ENCODE results near the gene PRELID2.

PRELID2 gene

DNA sequence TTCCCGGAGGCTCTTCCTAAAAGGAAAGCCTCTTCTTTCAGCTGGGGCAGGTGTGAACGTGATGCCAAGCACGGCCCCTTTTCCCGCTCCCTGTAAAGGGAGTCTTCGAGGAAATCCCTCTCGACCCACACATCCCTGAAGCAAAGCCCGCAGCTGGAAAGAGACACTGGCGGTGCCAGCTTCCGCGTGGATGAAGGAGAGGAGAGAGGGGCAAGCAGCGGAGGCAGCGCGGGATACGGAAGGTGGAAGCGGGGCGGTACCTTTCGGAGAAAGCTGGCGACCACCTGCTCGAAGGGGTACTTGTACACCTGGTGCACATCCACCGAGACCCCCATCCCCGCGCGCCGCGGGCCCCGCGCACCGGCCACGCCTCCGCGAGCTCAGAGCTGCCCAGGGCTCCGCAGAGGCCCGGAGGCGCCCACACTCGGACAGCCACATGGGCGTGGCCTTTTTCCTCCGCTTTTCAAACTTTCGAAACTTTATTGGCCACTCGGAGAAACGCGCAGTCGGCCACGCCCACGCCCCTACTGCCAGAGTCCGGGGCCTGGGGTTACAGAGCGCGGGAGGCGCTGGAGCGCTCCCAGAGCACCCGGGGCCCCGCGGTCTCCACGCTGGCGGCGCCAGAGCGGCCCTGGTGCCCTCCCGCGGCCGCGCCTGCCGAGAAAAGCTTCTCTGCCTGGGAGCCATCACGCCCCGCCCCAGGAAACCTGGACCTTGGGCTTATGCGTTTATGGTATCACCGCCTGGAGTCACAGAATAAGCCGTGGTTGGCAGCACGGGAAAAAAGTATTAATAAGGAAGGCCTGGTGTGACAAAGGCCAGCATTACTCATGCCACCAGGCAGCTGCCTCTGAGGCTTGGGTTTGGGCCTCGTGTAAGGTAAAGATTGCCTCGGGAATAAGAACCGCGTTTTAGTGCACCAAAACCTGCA lies at the start of gene PRELID2:
PRELID2 (minus strand) TSS at position 426 of the 931 bp plus-strand sequence; CDS start at position 335, 91 bp downstream.
- Histone ChIP-seq H3K4me3 (ENCODE audit: low read depth in 1 of 2, low read length in 1 of 2) (peak within 1 kb of the TSS; percentile 54 to 63), H3K36me3 (no peaks in the 10 kb centered on the region), H3K27me3 (peaks cover 8% of the 10 kb centered on the region), H3K9me3 (no peaks in the 10 kb centered on the region), H3K4me1 (ENCODE audit: control insufficient read depth in 1 of 2, insufficient read depth in 1 of 2, low read depth in 1 of 2, low read length in 1 of 2) (peaks cover 10 to 12% of the 10 kb centered on the region in 2 experiments), H3K27ac (no peak within 1 kb of the TSS)
- no peak for TF ChIP-seq CTCF (IDR thresholded peaks at IDR 0.05)

DNA sequence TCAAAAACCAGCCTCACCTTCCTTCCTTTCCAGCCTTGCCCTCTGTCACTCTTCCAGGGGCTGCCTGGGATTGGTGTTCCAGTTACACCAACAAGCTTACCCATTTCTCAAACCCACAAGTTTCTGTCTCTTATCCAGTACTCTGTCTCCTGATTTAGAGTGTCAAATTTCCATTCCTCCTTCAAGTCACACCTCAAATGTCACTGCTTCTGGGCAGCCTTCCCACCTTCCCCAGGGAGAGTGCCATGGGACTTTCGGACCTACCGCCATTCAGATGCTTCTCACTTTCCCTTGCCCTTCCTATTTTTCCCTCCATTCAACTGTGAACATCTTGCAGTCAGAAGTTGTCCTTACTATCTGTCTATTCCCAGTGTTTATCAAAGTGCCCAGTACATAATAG lies 39.6 kb upstream of the PRELID2 start:
- no peaks in the 10 kb centered on the region for H3K4me1 ChIP-seq (ENCODE audit: control insufficient read depth in 1 of 2, insufficient read depth in 1 of 2, low read depth in 1 of 2, low read length in 1 of 2)
- no peaks in the 10 kb centered on the region for H3K36me3 ChIP-seq
- no peaks in the 10 kb centered on the region for H3K27me3 ChIP-seq
- TF ChIP-seq CTCF (IDR thresholded peaks at IDR 0.05) = no peak
- no peak overlapping the region for H3K4me3 ChIP-seq (ENCODE audit: low read depth in 1 of 2, low read length in 1 of 2)
- H3K27ac ChIP-seq = no peak overlapping the region
- H3K9me3 ChIP-seq = no peaks in the 10 kb centered on the region

GRCh38 chr5:145872914-145873313 lies 37.8 kb upstream of the PRELID2 start, which contains the start of gene GRXCR2:
TSS of gene GRXCR2 (minus strand) at chr5:145873014. CDS start at chr5:145872968, 46 bp downstream.
- Histone ChIP-seq H3K27me3 (no peaks in the 10 kb centered on the region), H3K27ac (no peak within 1 kb of the TSS), H3K4me1 (ENCODE audit: control insufficient read depth in 1 of 2, insufficient read depth in 1 of 2, low read depth in 1 of 2, low read length in 1 of 2) (no peaks in the 10 kb centered on the region), H3K9me3 (no peaks in the 10 kb centered on the region), H3K4me3 (ENCODE audit: low read depth in 1 of 2, low read length in 1 of 2) (no peak within 1 kb of the TSS), H3K36me3 (no peaks in the 10 kb centered on the region)
- no peak for TF ChIP-seq CTCF (IDR thresholded peaks at IDR 0.05)

DNA sequence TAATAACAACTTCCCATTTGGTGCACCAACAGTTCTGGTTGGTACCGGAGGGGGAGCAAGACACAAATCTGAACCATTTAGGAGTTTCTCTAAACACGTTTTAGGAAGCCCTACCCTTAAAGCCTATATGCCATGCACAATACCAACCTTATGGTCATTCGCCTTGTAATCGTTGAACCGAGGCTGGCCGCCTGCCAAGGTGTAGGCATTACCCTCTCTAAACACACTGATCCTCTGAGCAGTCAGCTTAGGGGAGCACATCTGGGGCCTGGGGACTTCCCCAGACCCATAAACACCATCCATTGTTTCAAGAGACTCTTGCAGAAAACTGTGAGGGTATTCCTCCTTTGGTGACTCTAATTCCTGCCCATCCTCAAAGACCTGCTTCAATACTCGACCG lies 37.3 kb upstream of the PRELID2 start:
- peaks cover 0 to 3% of the 10 kb centered on the region in 2 experiments for H3K4me1 ChIP-seq (ENCODE audit: control insufficient read depth in 1 of 2, insufficient read depth in 1 of 2, low read depth in 1 of 2, low read length in 1 of 2)
- no peak overlapping the region for H3K27ac ChIP-seq
- no peaks in the 10 kb centered on the region for H3K36me3 ChIP-seq
- no peaks in the 10 kb centered on the region for H3K27me3 ChIP-seq
- TF ChIP-seq CTCF (IDR thresholded peaks at IDR 0.05) = no peak
- H3K9me3 ChIP-seq = no peaks in the 10 kb centered on the region
- H3K4me3 ChIP-seq (ENCODE audit: low read depth in 1 of 2, low read length in 1 of 2) = no peak overlapping the region

DNA sequence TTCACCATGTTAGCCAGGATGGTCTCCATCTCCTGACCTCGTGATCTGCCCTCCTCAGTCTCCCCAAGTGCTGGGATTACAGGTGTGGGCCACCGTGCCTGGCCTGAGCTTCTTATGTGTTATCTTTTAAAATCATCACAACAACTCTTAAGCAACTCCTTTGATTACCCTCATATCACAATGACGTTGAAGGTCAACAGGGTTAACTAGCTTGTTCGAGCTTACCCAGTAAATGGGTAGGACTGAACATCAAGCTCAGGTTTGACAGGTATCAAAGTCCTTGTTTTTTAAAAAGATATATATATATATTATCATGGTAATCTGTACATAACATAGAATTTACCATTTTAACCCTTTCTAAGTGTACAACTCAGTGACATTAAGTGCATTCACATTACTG lies 34.6 kb upstream of the PRELID2 start:
- no peaks in the 10 kb centered on the region for H3K9me3 ChIP-seq
- H3K36me3 ChIP-seq = no peaks in the 10 kb centered on the region
- H3K4me1 ChIP-seq (ENCODE audit: control insufficient read depth in 1 of 2, insufficient read depth in 1 of 2, low read depth in 1 of 2, low read length in 1 of 2) = peaks cover 0 to 4% of the 10 kb centered on the region in 2 experiments
- no peak overlapping the region for H3K4me3 ChIP-seq (ENCODE audit: low read depth in 1 of 2, low read length in 1 of 2)
- H3K27ac ChIP-seq = no peak overlapping the region
- no peak for TF ChIP-seq CTCF (IDR thresholded peaks at IDR 0.05)
- H3K27me3 ChIP-seq = no peaks in the 10 kb centered on the region

Measured in neutrophil (primary cell).